Uterus (tissue), 4 donors: ENCODE data around the gene ADGRL3. TPM values are rescaled to one million over a fixed set of nuclear protein-coding genes. Genes with fewer than 3 reads are reported as not detected.

ENCODE experiments used
- DNase-seq, 2 donors: peaks; one replicate each; pipeline ENCODE4 v3.0.0-alpha.2; 2019 to 2020
- H3K27ac ChIP-seq, 2 donors: fragments of 200-600 bp; sonication (generic); 1 replicate in 1 of 2; 2 replicates in 1 of 2; pipeline ENCODE4 v1.5.1; 2016 to 2018
- H3K27me3 ChIP-seq, 2 donors: fragments of 200-600 bp; sonication (generic); one replicate each; pipeline ENCODE4 v1.5.1; 2018 to 2019; ENCODE audit warnings: control low read depth in 1 of 2
- H3K36me3 ChIP-seq, 2 donors: fragments of 200-600 bp; sonication (generic); one replicate each; pipeline ENCODE4 v1.5.1; 2019; ENCODE audit warnings: control low read depth in 1 of 2
- H3K4me1 ChIP-seq, 2 donors: fragments of 200-600 bp; sonication (generic); one replicate each; pipeline ENCODE4 v1.5.1; 2018 to 2019; ENCODE audit warnings: control low read depth in 1 of 2
- H3K4me3 ChIP-seq, 2 donors: fragments of 200-600 bp; sonication (generic); 1 replicate in 1 of 2; 2 replicates in 1 of 2; pipeline ENCODE4 v1.5.1; 2018 to 2019; ENCODE audit warnings: mild to moderate bottlenecking in 1 of 2
- H3K9me3 ChIP-seq, 2 donors: fragments of 200-600 bp; sonication (generic); one replicate each; pipeline ENCODE4 v1.5.1; 2019; ENCODE audit warnings: control low read depth in 1 of 2
- POLR2A ChIP-seq, 2 donors: fragments of 450-650 bp; IDR thresholded peaks; one replicate each; pipeline ENCODE4 v1.6.1; 2016; ENCODE audit warnings: antibody characterized with exemption in 2 of 2, mild to moderate bottlenecking in 1 of 2, moderate library complexity in 1 of 2
- intact Hi-C: fragments of 100-400 bp; cut with DNase I; formaldehyde crosslinking; loops from one replicate; pipeline ENCODE4 v1.15.1; 2023; ENCODE audit warnings: low total_unique reads
- total RNA-seq, 4 donors: library from RNA; depleted of rRNA in 3 of 4; stranded (reverse); fragments of >200 nt in 3 of 4; gene quantifications; one replicate each; pipeline versions ENCODE4 v1.1.0 to v1.2.4, GENCODE V29; 2014 to 2023
- TF ChIP-seq, protein P1 (sequence below), 4 experiments: fragments of 200-600 bp in 2 of 4; fragments of 450-650 bp in 2 of 4; sonication (generic) in 2 of 4; IDR thresholded peaks; one replicate each; pipeline ENCODE4 v1.5.1; 2016 to 2019; ENCODE audit warnings: antibody characterized with exemption in 4 of 4, mild to moderate bottlenecking in 2 of 4, moderate library complexity in 1 of 4
- donor health status: DM: yes; HTN: yes; CAD: no.

Gene ADGRL3
- total RNA-seq, 4 donors from 2014 or later: 31.5 to 411 (median 74.3) TPM

DNA sequence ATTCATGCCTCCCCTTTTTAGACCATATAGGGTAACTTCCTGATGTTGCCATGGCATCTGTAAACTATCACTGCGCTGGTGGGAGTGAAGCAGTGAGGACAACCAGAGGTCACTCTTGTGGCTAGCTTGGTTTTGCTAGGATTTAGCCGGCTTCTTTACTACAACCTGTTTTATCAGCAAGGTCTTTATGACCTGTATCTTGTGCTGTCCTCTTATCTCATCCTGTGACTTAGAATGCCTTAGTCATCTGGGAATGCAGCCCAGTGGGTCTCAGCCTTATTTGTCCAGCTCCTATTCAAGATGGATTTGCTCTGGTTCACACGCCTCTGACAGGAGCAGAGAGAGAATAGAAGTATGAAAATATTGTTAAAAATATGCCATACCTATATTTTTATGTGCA lies 355.7 kb downstream of the ADGRL3 start:
- Histone ChIP-seq H3K36me3 (no peaks in the 10 kb centered on the region), H3K4me1 (no peaks in the 10 kb centered on the region), H3K4me3 (no peak overlapping the region), H3K27me3 (no peaks in the 10 kb centered on the region), H3K9me3 (no peaks in the 10 kb centered on the region), H3K27ac (peak overlapping the region in 1 of 2 donors; percentile 54)
- intact Hi-C loops: no loop called here
- peak in 1 of 2 donors; percentile 15 for DNase-seq
- TF ChIP-seq, protein P1, sequence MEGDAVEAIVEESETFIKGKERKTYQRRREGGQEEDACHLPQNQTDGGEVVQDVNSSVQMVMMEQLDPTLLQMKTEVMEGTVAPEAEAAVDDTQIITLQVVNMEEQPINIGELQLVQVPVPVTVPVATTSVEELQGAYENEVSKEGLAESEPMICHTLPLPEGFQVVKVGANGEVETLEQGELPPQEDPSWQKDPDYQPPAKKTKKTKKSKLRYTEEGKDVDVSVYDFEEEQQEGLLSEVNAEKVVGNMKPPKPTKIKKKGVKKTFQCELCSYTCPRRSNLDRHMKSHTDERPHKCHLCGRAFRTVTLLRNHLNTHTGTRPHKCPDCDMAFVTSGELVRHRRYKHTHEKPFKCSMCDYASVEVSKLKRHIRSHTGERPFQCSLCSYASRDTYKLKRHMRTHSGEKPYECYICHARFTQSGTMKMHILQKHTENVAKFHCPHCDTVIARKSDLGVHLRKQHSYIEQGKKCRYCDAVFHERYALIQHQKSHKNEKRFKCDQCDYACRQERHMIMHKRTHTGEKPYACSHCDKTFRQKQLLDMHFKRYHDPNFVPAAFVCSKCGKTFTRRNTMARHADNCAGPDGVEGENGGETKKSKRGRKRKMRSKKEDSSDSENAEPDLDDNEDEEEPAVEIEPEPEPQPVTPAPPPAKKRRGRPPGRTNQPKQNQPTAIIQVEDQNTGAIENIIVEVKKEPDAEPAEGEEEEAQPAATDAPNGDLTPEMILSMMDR (IDR thresholded peaks at IDR 0.05): no peak
- no peak for TF ChIP-seq POLR2A (IDR thresholded peaks at IDR 0.05)

DNA sequence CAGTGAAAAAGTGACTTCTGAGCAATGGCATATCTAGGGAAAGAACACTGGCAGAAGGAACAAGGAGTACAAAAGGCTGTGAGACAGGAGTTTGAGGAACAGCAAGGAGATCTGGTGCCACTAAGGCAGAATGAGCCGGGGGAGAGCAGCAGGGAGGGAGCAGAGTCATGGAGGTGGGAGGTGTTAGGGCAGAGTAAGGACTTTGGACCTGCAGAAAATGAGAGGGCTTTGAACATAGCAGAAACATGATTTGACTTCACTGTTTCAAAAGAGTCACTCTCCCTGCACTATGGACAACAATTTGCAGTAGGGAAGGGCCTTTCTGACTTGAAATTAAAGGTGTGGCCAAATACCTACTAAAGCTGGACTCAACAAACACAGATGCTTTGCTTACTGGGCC lies 356.2 kb downstream of the ADGRL3 start:
- Histone ChIP-seq H3K9me3 (no peaks in the 10 kb centered on the region), H3K27me3 (no peaks in the 10 kb centered on the region), H3K4me1 (no peaks in the 10 kb centered on the region), H3K27ac (peak overlapping the region in 1 of 2 donors; percentile 54), H3K36me3 (no peaks in the 10 kb centered on the region), H3K4me3 (no peak overlapping the region)
- no peak for DNase-seq
- no peak for TF ChIP-seq POLR2A (IDR thresholded peaks at IDR 0.05)
- TF ChIP-seq, protein P1 (IDR thresholded peaks at IDR 0.05): no peak
- intact Hi-C loops: no loop called here

DNA sequence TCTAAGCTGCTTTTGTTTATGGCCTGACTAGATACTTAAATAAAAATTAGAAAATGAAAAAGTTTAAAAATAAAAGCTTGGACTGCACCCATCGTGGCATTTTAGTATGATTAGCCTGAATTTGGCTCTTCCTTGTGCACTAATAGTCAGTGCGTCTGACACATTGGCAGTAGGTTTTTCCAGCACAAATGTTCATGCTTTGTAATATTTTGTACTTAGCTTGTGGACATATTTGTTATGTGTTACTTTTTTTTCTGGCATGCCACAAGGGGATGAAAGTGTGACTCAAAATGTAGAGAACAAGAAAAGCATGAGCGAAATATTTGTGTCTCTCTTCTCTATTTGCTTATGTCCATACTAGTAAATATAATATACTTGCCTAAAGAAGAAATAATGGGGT lies 359.3 kb downstream of the ADGRL3 start:
- H3K4me1 ChIP-seq: no peaks in the 10 kb centered on the region
- DNase-seq: no peak
- H3K36me3 ChIP-seq: no peaks in the 10 kb centered on the region
- intact Hi-C loops: no loop called here
- H3K27ac ChIP-seq: no peak overlapping the region
- H3K4me3 ChIP-seq: no peak overlapping the region
- TF ChIP-seq, protein P1 (IDR thresholded peaks at IDR 0.05): no peak
- TF ChIP-seq POLR2A (IDR thresholded peaks at IDR 0.05): no peak
- H3K27me3 ChIP-seq: no peaks in the 10 kb centered on the region
- no peaks in the 10 kb centered on the region for H3K9me3 ChIP-seq

DNA sequence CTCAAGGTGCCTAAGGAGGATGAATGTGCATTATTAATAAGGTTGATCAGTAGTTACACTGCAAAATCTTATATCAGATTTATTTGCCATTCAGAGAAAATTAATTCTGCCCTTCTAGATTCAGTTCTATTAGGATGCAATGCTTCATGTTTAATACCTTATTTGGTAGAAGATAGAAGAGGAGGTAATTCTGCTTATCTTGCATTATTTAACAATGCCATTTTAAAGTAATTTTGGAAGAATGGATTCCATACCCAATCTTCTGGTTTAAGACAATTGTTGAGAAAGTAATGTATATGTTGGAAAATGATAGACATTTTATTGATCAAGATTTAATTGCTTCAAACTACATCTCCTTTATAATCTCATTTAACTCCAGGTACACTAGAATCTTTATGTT lies 360.9 kb downstream of the ADGRL3 start:
- no peak for DNase-seq
- Histone ChIP-seq H3K4me1 (no peaks in the 10 kb centered on the region), H3K27ac (no peak overlapping the region), H3K9me3 (no peaks in the 10 kb centered on the region), H3K4me3 (no peak overlapping the region), H3K36me3 (no peaks in the 10 kb centered on the region), H3K27me3 (no peaks in the 10 kb centered on the region)
- TF ChIP-seq, protein P1 (IDR thresholded peaks at IDR 0.05): no peak
- TF ChIP-seq POLR2A (IDR thresholded peaks at IDR 0.05): no peak
- intact Hi-C loops: no loop called here

DNA sequence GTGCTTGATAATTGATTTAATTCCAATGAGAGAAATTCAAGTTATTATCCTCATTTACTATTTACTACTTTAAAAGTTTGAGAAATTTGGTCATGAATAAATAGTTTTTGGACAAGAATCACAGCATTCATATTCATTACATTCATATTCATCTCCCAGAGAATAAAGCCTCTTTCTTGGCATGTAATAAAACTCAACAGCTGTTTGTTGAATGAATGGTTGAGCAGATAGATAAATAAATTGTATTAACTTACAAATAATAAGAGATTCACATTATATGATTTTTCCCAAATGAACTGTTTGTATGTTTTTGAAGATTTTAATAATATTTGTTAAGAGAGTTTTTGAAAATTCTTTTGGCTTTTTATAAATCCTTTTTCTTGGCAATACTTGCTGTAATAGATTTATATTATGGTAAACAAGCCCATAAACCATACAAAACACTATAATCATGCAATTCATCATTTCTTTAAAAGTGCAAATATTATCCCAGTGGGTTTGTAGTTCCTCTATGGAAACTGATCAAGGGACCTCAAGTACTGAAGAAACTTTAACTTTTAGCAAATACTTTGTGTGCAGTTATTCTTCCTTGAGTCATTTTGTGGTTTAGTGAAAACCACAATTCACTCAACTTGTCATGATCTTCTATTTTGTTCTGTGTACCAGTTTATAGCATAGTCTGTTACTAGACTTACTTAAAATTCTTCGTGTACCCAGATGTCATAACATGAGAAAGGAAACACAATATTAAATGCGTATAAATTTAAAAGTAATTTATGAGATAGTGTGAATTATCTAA lies 371.8 kb downstream of the ADGRL3 start:
- H3K36me3 ChIP-seq: no peaks in the 10 kb centered on the region
- DNase-seq: no peak
- H3K4me1 ChIP-seq: no peaks in the 10 kb centered on the region
- no peak for TF ChIP-seq POLR2A (IDR thresholded peaks at IDR 0.05)
- TF ChIP-seq, protein P1 (IDR thresholded peaks at IDR 0.05): no peak
- no peak overlapping the region for H3K4me3 ChIP-seq
- H3K27ac ChIP-seq: no peak overlapping the region
- intact Hi-C loops: no loop called here
- no peaks in the 10 kb centered on the region for H3K27me3 ChIP-seq
- H3K9me3 ChIP-seq: no peaks in the 10 kb centered on the region
